Measurements from ENCODE around the gene RHEB. TPM values are rescaled to one million over a fixed set of nuclear protein-coding genes. Genes with fewer than 3 reads are reported as not detected.

The RHEB gene
- total RNA-seq, 4 donors from 2014 or later, result 37.1 to 82.6 (median 54.4) TPM

- no peak for DNase-seq
- peaks cover 6 to 59% (median 22%) of the 10 kb centered on the region in 3 donors for H3K4me1 ChIP-seq
- peak overlapping the region in 3 of 4 donors; percentile 11 to 73 (median 71) for H3K27ac ChIP-seq
- no peaks in the 10 kb centered on the region for H3K9me3 ChIP-seq
- 39 to 50% methylated on average over 7 of the region's 7 CpGs for WGBS, 2 donors
- intact Hi-C loops (cut with DNase I), result no loop called here
- TF ChIP-seq POLR2A (IDR thresholded peaks at IDR 0.05) (no peak), CTCF (IDR thresholded peaks at IDR 0.05) (no peak)
- H3K4me3 ChIP-seq, result no peak overlapping the region
- H3K27me3 ChIP-seq, result no peaks in the 10 kb centered on the region
- H3K36me3 ChIP-seq, result peaks cover 4 to 85% (median 8%) of the 10 kb centered on the region in 3 donors
Observed at GRCh38 chr7:151484971-151485707, 34.6 kb downstream of the RHEB start.

GRCh38 chr7:151483711-151483983, 36.0 kb downstream of the RHEB start:
- H3K4me1 ChIP-seq, result peaks cover 6 to 51% (median 18%) of the 10 kb centered on the region in 3 donors

GRCh38 chr7:151482883-151483710, 36.6 kb downstream of the RHEB start:
- Histone ChIP-seq H3K4me1 (peaks cover 6 to 51% (median 18%) of the 10 kb centered on the region in 3 donors), H3K4me3 (no peak overlapping the region), H3K36me3 (peaks cover 0 to 80% (median 3%) of the 10 kb centered on the region in 3 donors), H3K27ac (peak overlapping the region; percentile 1 to 72 (median 59)), H3K9me3 (no peaks in the 10 kb centered on the region), H3K27me3 (no peaks in the 10 kb centered on the region)
- no peak for TF ChIP-seq CTCF (IDR thresholded peaks at IDR 0.05)
- intact Hi-C loops (cut with DNase I), result no loop called here
- DNase-seq, result no peak
- WGBS, 2 donors, result 69 to 72% methylated on average over 4 to 8 of the region's 8 CpGs

More at GRCh38 chr7:151483711-151483983, 36.0 kb downstream of the RHEB start:
- intact Hi-C loops (cut with DNase I), result no loop called here
- peak overlapping the region; percentile 0 to 72 (median 47) for H3K27ac ChIP-seq
- no peaks in the 10 kb centered on the region for H3K9me3 ChIP-seq
- TF ChIP-seq POLR2A (IDR thresholded peaks at IDR 0.05), result no peak
- no peak for TF ChIP-seq CTCF (IDR thresholded peaks at IDR 0.05)
- 72 to 81% methylated on average over 1 of the region's 1 CpG for WGBS, 2 donors
- DNase-seq, result no peak
- no peak overlapping the region for H3K4me3 ChIP-seq
- peaks cover 0 to 82% (median 3%) of the 10 kb centered on the region in 3 donors for H3K36me3 ChIP-seq
- no peaks in the 10 kb centered on the region for H3K27me3 ChIP-seq

GRCh38 chr7:151481650-151482505, 37.8 kb downstream of the RHEB start:
- TF ChIP-seq CTCF (IDR thresholded peaks at IDR 0.05), result no peak
- no peak for TF ChIP-seq POLR2A (IDR thresholded peaks at IDR 0.05)
- peaks cover 0 to 70% (median 3%) of the 10 kb centered on the region in 3 donors for H3K36me3 ChIP-seq
- 81 to 92% methylated on average over 2 to 4 of the region's 4 CpGs for WGBS, 2 donors

More at GRCh38 chr7:151481650-151482505, 37.8 kb downstream of the RHEB start:
- no peak for DNase-seq
- intact Hi-C loops (cut with DNase I), result no loop called here
- H3K27ac ChIP-seq, result peak overlapping the region in 3 of 4 donors; percentile 53 to 72 (median 65)
- peaks cover 6 to 45% (median 15%) of the 10 kb centered on the region in 3 donors for H3K4me1 ChIP-seq
- H3K9me3 ChIP-seq, result no peaks in the 10 kb centered on the region
- H3K27me3 ChIP-seq, result no peaks in the 10 kb centered on the region
- H3K4me3 ChIP-seq, result no peak overlapping the region

All from esophagus squamous epithelium (tissue), 5 donors.